Measurements from ENCODE around the gene CHRM5. TPM values are rescaled to one million over a fixed set of nuclear protein-coding genes. Genes with fewer than 3 reads are reported as not detected.
A peak's percentile ranks its signal among the peaks of the same experiment; 100 is the strongest.

CHRM5 gene
- total RNA-seq, 1 donor from 2014 or later, result not detected

- peaks cover 42% of the 10 kb centered on the region for H3K36me3 Mint-ChIP-seq (ENCODE audit: low read depth)
- H3K27me3 Mint-ChIP-seq (ENCODE audit: low read depth), result no peaks in the 10 kb centered on the region
- intact Hi-C loops (cut with micrococcal nuclease), result no loop called here
- H3K9me3 Mint-ChIP-seq, result no peaks in the 10 kb centered on the region
- DNase-seq (ENCODE audit: low spot score), result no peak
- H3K27ac Mint-ChIP-seq, result no peak overlapping the region
- H3K4me3 Mint-ChIP-seq (ENCODE audit: low read depth), result no peak overlapping the region
- H3K4me1 Mint-ChIP-seq (ENCODE audit: low read depth), result no peaks in the 10 kb centered on the region
These were observed 117.4 kb downstream of the CHRM5 start for GRCh38 chr15:34085746-34086145.

- H3K36me3 Mint-ChIP-seq (ENCODE audit: low read depth), result peaks cover 43% of the 10 kb centered on the region
- intact Hi-C loops (cut with micrococcal nuclease), result loop anchor here (2.0 to 5.0 kb wide), 2 partner anchors 267 to 487 kb away; partner anchors contain the start of gene LPCAT4
- no peak overlapping the region for H3K27ac Mint-ChIP-seq
- H3K27me3 Mint-ChIP-seq (ENCODE audit: low read depth), result no peaks in the 10 kb centered on the region
- no peak for DNase-seq (ENCODE audit: low spot score)
- peaks cover 4% of the 10 kb centered on the region for H3K9me3 Mint-ChIP-seq
- peak overlapping the region; percentile 48 for H3K4me3 Mint-ChIP-seq (ENCODE audit: low read depth)
- H3K4me1 Mint-ChIP-seq (ENCODE audit: low read depth), result peaks cover 25% of the 10 kb centered on the region
These were observed 131.6 kb downstream of the CHRM5 start for GRCh38 chr15:34099914-34100313.

GRCh38 chr15:34101366-34102174 is 133.3 kb downstream of the CHRM5 start, which contains the start of the genes EMC7 and PGBD4:
Gene EMC7 (minus strand): TSS chr15:34101862. CDS start chr15:34101839, 23 bp downstream.
Gene PGBD4 (plus strand): TSS chr15:34102083. CDS start chr15:34102532, 449 bp downstream.
- Mint-ChIP-seq H3K36me3 (ENCODE audit: low read depth) (peaks cover 41% of the 10 kb centered on the region), H3K4me3 (ENCODE audit: low read depth) (peak within 1 kb of the TSS; percentile 100), H3K27me3 (ENCODE audit: low read depth) (no peaks in the 10 kb centered on the region), H3K27ac (peak within 1 kb of the TSS; percentile 96), H3K4me1 (ENCODE audit: low read depth) (peaks cover 25% of the 10 kb centered on the region), H3K9me3 (peaks cover 4% of the 10 kb centered on the region)
- peak; percentile 99 for DNase-seq (ENCODE audit: low spot score)
- intact Hi-C loops (cut with micrococcal nuclease), result loop anchor here (1.0 to 5.0 kb wide), 6 partner anchors 62 to 486 kb away; partner anchors contain the start of genes AVEN, KATNBL1, LPCAT4 and NOP10

GRCh38 chr15:34102175-34102925 is 134.1 kb downstream of the CHRM5 start:
- peak overlapping the region; percentile 96 for H3K27ac Mint-ChIP-seq
- no peak for DNase-seq (ENCODE audit: low spot score)
- H3K9me3 Mint-ChIP-seq, result peaks cover 4% of the 10 kb centered on the region
- H3K4me1 Mint-ChIP-seq (ENCODE audit: low read depth), result peaks cover 25% of the 10 kb centered on the region
- no peaks in the 10 kb centered on the region for H3K27me3 Mint-ChIP-seq (ENCODE audit: low read depth)
- intact Hi-C loops (cut with micrococcal nuclease), result loop anchor here (1.0 to 5.0 kb wide), 2 partner anchors 241 to 485 kb away; partner anchors contain the start of genes NOP10 and NUTM1
- peaks cover 39% of the 10 kb centered on the region for H3K36me3 Mint-ChIP-seq (ENCODE audit: low read depth)
- peak overlapping the region; percentile 100 for H3K4me3 Mint-ChIP-seq (ENCODE audit: low read depth)

GRCh38 chr15:34106423-34106822 is 138.1 kb downstream of the CHRM5 start:
- H3K27me3 Mint-ChIP-seq (ENCODE audit: low read depth), result no peaks in the 10 kb centered on the region
- H3K36me3 Mint-ChIP-seq (ENCODE audit: low read depth), result peaks cover 28% of the 10 kb centered on the region
- H3K4me1 Mint-ChIP-seq (ENCODE audit: low read depth), result peaks cover 19% of the 10 kb centered on the region
- no peak for DNase-seq (ENCODE audit: low spot score)
- no peak overlapping the region for H3K4me3 Mint-ChIP-seq (ENCODE audit: low read depth)
- intact Hi-C loops (cut with micrococcal nuclease), result no loop called here
- no peak overlapping the region for H3K27ac Mint-ChIP-seq
- peaks cover 4% of the 10 kb centered on the region for H3K9me3 Mint-ChIP-seq

GRCh38 chr15:34107315-34107714 is 139.0 kb downstream of the CHRM5 start:
- Mint-ChIP-seq H3K27ac (no peak overlapping the region), H3K27me3 (ENCODE audit: low read depth) (no peaks in the 10 kb centered on the region), H3K4me3 (ENCODE audit: low read depth) (no peak overlapping the region), H3K4me1 (ENCODE audit: low read depth) (peaks cover 19% of the 10 kb centered on the region), H3K36me3 (ENCODE audit: low read depth) (peaks cover 26% of the 10 kb centered on the region), H3K9me3 (peaks cover 4% of the 10 kb centered on the region)
- intact Hi-C loops (cut with micrococcal nuclease), result no loop called here
- no peak for DNase-seq (ENCODE audit: low spot score)

GRCh38 chr15:34109797-34110663 is 141.7 kb downstream of the CHRM5 start:
- H3K4me3 Mint-ChIP-seq (ENCODE audit: low read depth), result no peak overlapping the region
- no peak overlapping the region for H3K27ac Mint-ChIP-seq
- H3K9me3 Mint-ChIP-seq, result no peaks in the 10 kb centered on the region
- intact Hi-C loops (cut with micrococcal nuclease), result loop anchor here (1.0 kb wide), 1 partner anchor 100 kb away; the partner anchor contains the start of gene KATNBL1
- no peak for DNase-seq (ENCODE audit: low spot score)
- peaks cover 6% of the 10 kb centered on the region for H3K36me3 Mint-ChIP-seq (ENCODE audit: low read depth)
- H3K4me1 Mint-ChIP-seq (ENCODE audit: low read depth), result peaks cover 7% of the 10 kb centered on the region
- no peaks in the 10 kb centered on the region for H3K27me3 Mint-ChIP-seq (ENCODE audit: low read depth)

- Mint-ChIP-seq H3K4me3 (ENCODE audit: low read depth) (no peak overlapping the region), H3K9me3 (no peaks in the 10 kb centered on the region), H3K27me3 (ENCODE audit: low read depth) (no peaks in the 10 kb centered on the region), H3K4me1 (ENCODE audit: low read depth) (peaks cover 6% of the 10 kb centered on the region), H3K36me3 (ENCODE audit: low read depth) (no peaks in the 10 kb centered on the region), H3K27ac (no peak overlapping the region)
- intact Hi-C loops (cut with micrococcal nuclease), result no loop called here
- DNase-seq (ENCODE audit: low spot score), result no peak
These were observed 143.2 kb downstream of the CHRM5 start for GRCh38 chr15:34111488-34111887.

GRCh38 chr15:34114215-34114614 is 145.9 kb downstream of the CHRM5 start:
- DNase-seq (ENCODE audit: low spot score), result no peak
- Mint-ChIP-seq H3K36me3 (ENCODE audit: low read depth) (no peaks in the 10 kb centered on the region), H3K9me3 (no peaks in the 10 kb centered on the region), H3K27ac (no peak overlapping the region), H3K4me3 (ENCODE audit: low read depth) (no peak overlapping the region), H3K27me3 (ENCODE audit: low read depth) (peaks cover 2% of the 10 kb centered on the region), H3K4me1 (ENCODE audit: low read depth) (peaks cover 6% of the 10 kb centered on the region)
- intact Hi-C loops (cut with micrococcal nuclease), result no loop called here

GRCh38 chr15:34114739-34115138 is 146.4 kb downstream of the CHRM5 start:
- Mint-ChIP-seq H3K9me3 (no peaks in the 10 kb centered on the region), H3K27ac (no peak overlapping the region), H3K4me1 (ENCODE audit: low read depth) (peaks cover 5% of the 10 kb centered on the region), H3K4me3 (ENCODE audit: low read depth) (no peak overlapping the region), H3K27me3 (ENCODE audit: low read depth) (peaks cover 2% of the 10 kb centered on the region), H3K36me3 (ENCODE audit: low read depth) (no peaks in the 10 kb centered on the region)
- no peak for DNase-seq (ENCODE audit: low spot score)
- intact Hi-C loops (cut with micrococcal nuclease), result no loop called here

GRCh38 chr15:34116620-34117019 is 148.3 kb downstream of the CHRM5 start:
- Mint-ChIP-seq H3K27ac (no peak overlapping the region), H3K4me1 (ENCODE audit: low read depth) (no peaks in the 10 kb centered on the region), H3K9me3 (no peaks in the 10 kb centered on the region), H3K4me3 (ENCODE audit: low read depth) (no peak overlapping the region), H3K36me3 (ENCODE audit: low read depth) (no peaks in the 10 kb centered on the region), H3K27me3 (ENCODE audit: low read depth) (peaks cover 5% of the 10 kb centered on the region)
- intact Hi-C loops (cut with micrococcal nuclease), result no loop called here
- DNase-seq (ENCODE audit: low spot score), result no peak
